Measurements from ENCODE around the gene ACVR1C.

DNA sequence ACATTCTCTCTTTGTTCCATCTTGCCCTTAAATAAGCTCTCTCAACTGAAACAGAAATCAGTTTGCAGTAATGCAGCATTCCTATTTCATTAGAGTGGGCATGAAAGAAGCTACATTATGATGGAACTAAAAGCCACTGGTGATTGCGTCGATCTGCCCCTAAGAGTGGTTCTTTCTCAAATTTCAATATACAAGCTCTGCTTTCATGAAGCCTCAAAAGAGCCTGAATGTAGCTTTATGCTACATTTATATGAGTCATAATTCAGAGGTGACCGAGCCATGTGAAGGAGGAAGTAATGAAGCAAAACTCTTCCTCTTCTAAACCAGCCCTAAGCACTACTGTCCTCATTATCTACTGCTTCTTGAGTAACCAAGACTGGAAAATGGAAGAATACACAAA is 120.0 kb downstream of the ACVR1C start:
- TF ChIP-seq, protein P1, sequence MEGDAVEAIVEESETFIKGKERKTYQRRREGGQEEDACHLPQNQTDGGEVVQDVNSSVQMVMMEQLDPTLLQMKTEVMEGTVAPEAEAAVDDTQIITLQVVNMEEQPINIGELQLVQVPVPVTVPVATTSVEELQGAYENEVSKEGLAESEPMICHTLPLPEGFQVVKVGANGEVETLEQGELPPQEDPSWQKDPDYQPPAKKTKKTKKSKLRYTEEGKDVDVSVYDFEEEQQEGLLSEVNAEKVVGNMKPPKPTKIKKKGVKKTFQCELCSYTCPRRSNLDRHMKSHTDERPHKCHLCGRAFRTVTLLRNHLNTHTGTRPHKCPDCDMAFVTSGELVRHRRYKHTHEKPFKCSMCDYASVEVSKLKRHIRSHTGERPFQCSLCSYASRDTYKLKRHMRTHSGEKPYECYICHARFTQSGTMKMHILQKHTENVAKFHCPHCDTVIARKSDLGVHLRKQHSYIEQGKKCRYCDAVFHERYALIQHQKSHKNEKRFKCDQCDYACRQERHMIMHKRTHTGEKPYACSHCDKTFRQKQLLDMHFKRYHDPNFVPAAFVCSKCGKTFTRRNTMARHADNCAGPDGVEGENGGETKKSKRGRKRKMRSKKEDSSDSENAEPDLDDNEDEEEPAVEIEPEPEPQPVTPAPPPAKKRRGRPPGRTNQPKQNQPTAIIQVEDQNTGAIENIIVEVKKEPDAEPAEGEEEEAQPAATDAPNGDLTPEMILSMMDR (conservative IDR thresholded peaks at IDR 0.05), result no peak
- no peak for TF ChIP-seq EZH2 (IDR thresholded peaks at IDR 0.05; ENCODE audit: low read depth)

Data from PC-9 (cell line).